Endothelial cell (in vitro differentiated cells): ENCODE results near the gene SLC2A5. TPM values are rescaled to one million over a fixed set of nuclear protein-coding genes. Genes with fewer than 3 reads are reported as not detected.
"Not testable (repeated sequence)": the region's sequence is repeated elsewhere in the genome, so short reads cannot be mapped to it uniquely, and the experiment has no call there.

Source experiments
- DNase-seq: peaks from one replicate; pipeline ENCODE4 v3.0.0; 2021; ENCODE audit warnings: low spot score
- H3K27ac Mint-ChIP-seq: one replicate; pipeline ENCODE4 v1.8.0; 2021; ENCODE audit warnings: mixed read lengths, inconsistent platforms; ENCODE audit not compliant: unreplicated experiment
- H3K27me3 Mint-ChIP-seq: one replicate; pipeline ENCODE4 v1.8.0; 2021; ENCODE audit warnings: mild to moderate bottlenecking, moderate library complexity, mixed read lengths, inconsistent platforms; ENCODE audit not compliant: unreplicated experiment
- H3K36me3 Mint-ChIP-seq: one replicate; pipeline ENCODE4 v1.8.0; 2021; ENCODE audit warnings: mild to moderate bottlenecking, low read depth, mixed read lengths, inconsistent platforms; ENCODE audit not compliant: unreplicated experiment
- H3K4me1 Mint-ChIP-seq: one replicate; pipeline ENCODE4 v1.8.0; 2021; ENCODE audit warnings: mild to moderate bottlenecking, mixed read lengths, inconsistent platforms; ENCODE audit not compliant: unreplicated experiment
- H3K4me3 Mint-ChIP-seq: one replicate; pipeline ENCODE4 v1.8.0; 2021; ENCODE audit warnings: mild to moderate bottlenecking, mixed read lengths, inconsistent platforms; ENCODE audit not compliant: unreplicated experiment
- H3K9me3 Mint-ChIP-seq: one replicate; pipeline ENCODE4 v1.8.0; 2021; ENCODE audit warnings: mixed read lengths, inconsistent platforms; ENCODE audit not compliant: unreplicated experiment
- CTCF ChIP-seq: fragments of 200-600 bp; sonication (generic); IDR thresholded peaks from one replicate; pipeline ENCODE4 v1.5.0; 2021; ENCODE audit warnings: antibody characterized with exemption; ENCODE audit not compliant: unreplicated experiment
- total RNA-seq: library from RNA; stranded (reverse); fragmentation: NEBNext Ultra II Directional; extraction: Animal tissue kit (Norgen Biotek cat#: 25700); gene quantifications from one replicate; pipeline ENCODE4 v1.2.1, GENCODE V29; 2021; ENCODE audit not compliant: unreplicated experiment

The SLC2A5 gene
- total RNA-seq, 1 donor from 2014 or later, result not detected

- Mint-ChIP-seq H3K4me1 (no peaks in the 10 kb centered on the region), H3K4me3 (no peak overlapping the region), H3K36me3 (peaks cover 9% of the 10 kb centered on the region), H3K9me3 (no peaks in the 10 kb centered on the region), H3K27me3 (peaks cover 2% of the 10 kb centered on the region), H3K27ac (no peak overlapping the region)
- TF ChIP-seq CTCF, result no peak
- no peak for DNase-seq
Measured at GRCh38 chr1:9028921-9029705, 40.3 kb downstream of the SLC2A5 start.

GRCh38 chr1:9027307-9027706 is 42.1 kb downstream of the SLC2A5 start:
- DNase-seq, result no peak
- no peaks in the 10 kb centered on the region for H3K9me3 Mint-ChIP-seq
- H3K4me3 Mint-ChIP-seq, result no peak overlapping the region
- no peak overlapping the region for H3K27ac Mint-ChIP-seq
- H3K4me1 Mint-ChIP-seq, result no peaks in the 10 kb centered on the region
- peaks cover 7% of the 10 kb centered on the region for H3K36me3 Mint-ChIP-seq
- TF ChIP-seq CTCF, result no peak
- no peaks in the 10 kb centered on the region for H3K27me3 Mint-ChIP-seq

- Mint-ChIP-seq H3K9me3 (no peaks in the 10 kb centered on the region), H3K27me3 (no peaks in the 10 kb centered on the region), H3K4me3 (no peak overlapping the region), H3K4me1 (no peaks in the 10 kb centered on the region), H3K36me3 (peaks cover 5% of the 10 kb centered on the region), H3K27ac (no peak overlapping the region)
- TF ChIP-seq CTCF, result no peak
- no peak for DNase-seq
Measured at GRCh38 chr1:9025449-9025848, 44.0 kb downstream of the SLC2A5 start.

- Mint-ChIP-seq H3K9me3 (no peaks in the 10 kb centered on the region), H3K4me1 (no peaks in the 10 kb centered on the region), H3K27ac (no peak overlapping the region), H3K27me3 (no peaks in the 10 kb centered on the region), H3K4me3 (no peak overlapping the region), H3K36me3 (peaks cover under 1% of the 10 kb centered on the region)
- DNase-seq, result no peak
- no peak for TF ChIP-seq CTCF
Measured at GRCh38 chr1:9024837-9025236, 44.6 kb downstream of the SLC2A5 start.

- H3K9me3 Mint-ChIP-seq, result no peaks in the 10 kb centered on the region
- H3K4me1 Mint-ChIP-seq, result no peaks in the 10 kb centered on the region
- H3K27ac Mint-ChIP-seq, result no peak overlapping the region
- no peak for DNase-seq
- H3K27me3 Mint-ChIP-seq, result no peaks in the 10 kb centered on the region
- H3K4me3 Mint-ChIP-seq, result no peak overlapping the region
- no peaks in the 10 kb centered on the region for H3K36me3 Mint-ChIP-seq
- no peak for TF ChIP-seq CTCF
Measured at GRCh38 chr1:9022773-9023172, 46.7 kb downstream of the SLC2A5 start.

- not testable (repeated sequence) for H3K27ac Mint-ChIP-seq, H3K4me3 Mint-ChIP-seq, H3K4me1 Mint-ChIP-seq, H3K36me3 Mint-ChIP-seq, DNase-seq, H3K9me3 Mint-ChIP-seq, H3K27me3 Mint-ChIP-seq
Measured at GRCh38 chr1:9022026-9022738, 47.3 kb downstream of the SLC2A5 start.
